Keratinocyte (primary cell): ENCODE data around the gene MTUS2.

ENCODE experiments used
- EZH2 ChIP-seq: IDR thresholded peaks from one replicate; pipeline ENCODE4 v1.6.1; 2012; ENCODE audit warnings: inconsistent platforms, mild to moderate bottlenecking, low read length, moderate library complexity
- TF ChIP-seq, protein P1 (sequence below), 3 experiments: IDR thresholded peaks in 1 of 3; conservative IDR thresholded peaks in 1 of 3; optimal IDR thresholded peaks in 1 of 3; 2 replicates in 2 of 3; 3 replicates in 1 of 3; pipeline versions ENCODE3 to v1.5.1; 2011; ENCODE audit warnings: low read length in 3 of 3, mild to moderate bottlenecking in 3 of 3, moderate library complexity in 2 of 3, control low read depth in 1 of 3, inconsistent platforms in 1 of 3; ENCODE audit not compliant: insufficient read depth in 2 of 3; ENCODE audit errors: extremely low read depth in 1 of 3

- TF ChIP-seq, protein P1, sequence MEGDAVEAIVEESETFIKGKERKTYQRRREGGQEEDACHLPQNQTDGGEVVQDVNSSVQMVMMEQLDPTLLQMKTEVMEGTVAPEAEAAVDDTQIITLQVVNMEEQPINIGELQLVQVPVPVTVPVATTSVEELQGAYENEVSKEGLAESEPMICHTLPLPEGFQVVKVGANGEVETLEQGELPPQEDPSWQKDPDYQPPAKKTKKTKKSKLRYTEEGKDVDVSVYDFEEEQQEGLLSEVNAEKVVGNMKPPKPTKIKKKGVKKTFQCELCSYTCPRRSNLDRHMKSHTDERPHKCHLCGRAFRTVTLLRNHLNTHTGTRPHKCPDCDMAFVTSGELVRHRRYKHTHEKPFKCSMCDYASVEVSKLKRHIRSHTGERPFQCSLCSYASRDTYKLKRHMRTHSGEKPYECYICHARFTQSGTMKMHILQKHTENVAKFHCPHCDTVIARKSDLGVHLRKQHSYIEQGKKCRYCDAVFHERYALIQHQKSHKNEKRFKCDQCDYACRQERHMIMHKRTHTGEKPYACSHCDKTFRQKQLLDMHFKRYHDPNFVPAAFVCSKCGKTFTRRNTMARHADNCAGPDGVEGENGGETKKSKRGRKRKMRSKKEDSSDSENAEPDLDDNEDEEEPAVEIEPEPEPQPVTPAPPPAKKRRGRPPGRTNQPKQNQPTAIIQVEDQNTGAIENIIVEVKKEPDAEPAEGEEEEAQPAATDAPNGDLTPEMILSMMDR (optimal IDR thresholded peaks at IDR 0.05 in 1 of 3, IDR thresholded peaks at IDR 0.05 in 1 of 3, conservative IDR thresholded peaks at IDR 0.05 in 1 of 3; ENCODE audit: extremely low read depth in 1 of 3, insufficient read depth in 2 of 3, low read length in 3 of 3), result no peak
- no peak for TF ChIP-seq EZH2
Observed at GRCh38 chr13:29511980-29512379, 691.8 kb downstream of the MTUS2 start.
